ENCODE measurements around the gene PDC. TPM values are rescaled to one million over a fixed set of nuclear protein-coding genes. Genes with fewer than 3 reads are reported as not detected.

The PDC gene
- total and polyA plus RNA-seq, 10 of the 15 experiments (the other 5 are each of a cell fraction or from before 2014, with no cell fraction given) = 0.11 TPM; not detected in 9

DNA sequence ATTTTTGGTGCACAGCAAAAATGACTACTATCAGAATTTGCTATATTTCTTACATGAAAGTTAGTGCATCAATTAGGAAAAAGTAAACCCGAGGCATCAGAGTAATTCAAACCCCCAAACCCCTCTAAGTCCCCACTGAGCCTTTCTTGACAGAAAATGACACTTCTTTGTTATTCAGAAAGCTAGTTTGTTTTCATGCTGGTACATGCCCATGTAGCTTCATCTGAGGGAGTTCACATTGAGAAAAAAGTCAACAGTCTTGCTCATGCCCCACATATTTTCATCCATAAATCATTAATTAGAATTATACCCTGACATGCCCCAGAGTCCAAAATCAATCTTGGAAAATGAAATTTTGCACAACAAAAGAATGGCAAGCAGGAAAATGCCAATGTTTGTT is 39.9 kb upstream of the PDC start:
- intact Hi-C loops (cut with micrococcal nuclease; ENCODE audit: unreplicated experiment) (no loop called here), in situ Hi-C loops (cut with MboI) (no loop called here)
- H3K4me2 ChIP-seq (ENCODE audit: control insufficient read depth, insufficient read depth) = no peak overlapping the region
- H3K27me3 ChIP-seq (replicated peaks in 1 of 2; ENCODE audit: control insufficient read depth in 2 of 2, insufficient read depth in 2 of 2, low read length in 1 of 2) = no peaks in the 10 kb centered on the region
- H3K79me2 ChIP-seq (ENCODE audit: control insufficient read depth, insufficient read depth, low read length) = no peaks in the 10 kb centered on the region
- CTCF ChIA-PET = interaction anchor here (1.0 to 1.3 kb wide), 2 partner anchors 13 to 20 kb away, joined by 3 read pairs; no protein-coding TSS in a partner anchor
- no peak for TF ChIP-seq ZNF207 (IDR thresholded peaks at IDR 0.05; ENCODE audit: borderline replicate concordance)
- no peak for TF ChIP-seq ZNF217 (IDR thresholded peaks at IDR 0.05)
- TF ChIP-seq MYC (IDR thresholded peaks at IDR 0.05; ENCODE audit: insufficient read depth, insufficient read length, insufficient replicate concordance, low read length, severe bottlenecking) = no peak
- no peak for TF ChIP-seq RELB (IDR thresholded peaks at IDR 0.05; ENCODE audit: low read depth)
- POLR2A ChIA-PET = no interaction called here
- no peaks in the 10 kb centered on the region for H4K20me1 ChIP-seq (ENCODE audit: control insufficient read depth, insufficient read depth)
- no peak overlapping the region for H3K27ac ChIP-seq (ENCODE audit: control insufficient read depth, insufficient read depth)
- ATAC-seq = no peak
- RAD21 ChIA-PET (ENCODE audit: unreplicated experiment) = no interaction called here
- no peak overlapping the region for H3K9ac ChIP-seq (ENCODE audit: control insufficient read depth, insufficient read depth, low read length)
- no peaks in the 10 kb centered on the region for H3K36me3 ChIP-seq (ENCODE audit: control insufficient read depth in 2 of 2, insufficient read depth in 2 of 2, low read length in 1 of 2)
- H3K9me3 ChIP-seq (replicated peaks; ENCODE audit: control insufficient read depth, insufficient read depth, low read length) = no peaks in the 10 kb centered on the region; the same call in 2 of the 3 replicates
- H3K4me1 ChIP-seq (ENCODE audit: control insufficient read depth, insufficient read depth, low read length) = no peaks in the 10 kb centered on the region
- no peak overlapping the region for H3K4me3 ChIP-seq
- no TSS peak for BruUV-seq (replicated peaks)
- no peak for FAIRE-seq
- SMC1A ChIA-PET (ENCODE audit: uncharacterized antibody, unreplicated experiment) = interaction anchor here (2.8 kb wide), 1 partner anchor 11 kb away, joined by 11 read pairs; no protein-coding TSS in a partner anchor
- no peak overlapping the region for H2AFZ ChIP-seq (ENCODE audit: control insufficient read depth, low read depth, low read length)
- DNase-seq (ENCODE audit: low read depth, low spot score) = no peak
- WGBS (ENCODE audit: insufficient coverage, insufficient replicate concordance, low lambda C conversion rate, missing lambda C conversion rate) = 33% methylated on average over 1 of the region's 1 CpG

GRCh38 chr1:186499571-186499970 is 38.7 kb upstream of the PDC start:
- intact Hi-C loops (cut with micrococcal nuclease; ENCODE audit: unreplicated experiment) (no loop called here), in situ Hi-C loops (cut with MboI) (no loop called here)
- no peak for FAIRE-seq
- Histone ChIP-seq H3K36me3 (ENCODE audit: control insufficient read depth in 2 of 2, insufficient read depth in 2 of 2, low read length in 1 of 2) (no peaks in the 10 kb centered on the region), H3K4me2 (ENCODE audit: control insufficient read depth, insufficient read depth) (no peak overlapping the region), H4K20me1 (ENCODE audit: control insufficient read depth, insufficient read depth) (no peaks in the 10 kb centered on the region), H3K4me1 (ENCODE audit: control insufficient read depth, insufficient read depth, low read length) (peaks cover 4% of the 10 kb centered on the region; the same call in 1 of the 2 replicates), H2AFZ (ENCODE audit: control insufficient read depth, low read depth, low read length) (no peak overlapping the region), H3K27me3 (replicated peaks in 1 of 2; ENCODE audit: control insufficient read depth in 2 of 2, insufficient read depth in 2 of 2, low read length in 1 of 2) (no peaks in the 10 kb centered on the region), H3K79me2 (ENCODE audit: control insufficient read depth, insufficient read depth, low read length) (no peaks in the 10 kb centered on the region), H3K4me3 (no peak overlapping the region), H3K9me3 (replicated peaks; ENCODE audit: control insufficient read depth, insufficient read depth, low read length) (no peaks in the 10 kb centered on the region), H3K9ac (ENCODE audit: control insufficient read depth, insufficient read depth, low read length) (no peak overlapping the region), H3K27ac (ENCODE audit: control insufficient read depth, insufficient read depth) (no peak overlapping the region)
- ATAC-seq = no peak
- ChIA-PET RAD21 (ENCODE audit: unreplicated experiment) (no interaction called here), POLR2A (no interaction called here), SMC1A (ENCODE audit: uncharacterized antibody, unreplicated experiment) (interaction anchor here (0.9 to 1.2 kb wide), 2 partner anchors 16 to 20 kb away, joined by 3 to 5 read pairs; no protein-coding TSS in a partner anchor), CTCF (interaction anchor here (1.2 to 1.7 kb wide), 3 partner anchors 19 to 258 kb away, joined by 3 read pairs; no protein-coding TSS in a partner anchor)
- no TSS peak for BruUV-seq (replicated peaks)
- 100% methylated on average over 1 of the region's 1 CpG for WGBS (ENCODE audit: insufficient coverage, insufficient replicate concordance, low lambda C conversion rate, missing lambda C conversion rate)
- no peak for TF ChIP-seq SMC3 (IDR thresholded peaks at IDR 0.05; ENCODE audit: borderline replicate concordance, low read length)
- no peak for TF ChIP-seq PML (IDR thresholded peaks at IDR 0.05; ENCODE audit: low read length)
- no peak for TF ChIP-seq ZSCAN29 (IDR thresholded peaks at IDR 0.05)
- no peak for TF ChIP-seq ZNF384 (IDR thresholded peaks at IDR 0.05; ENCODE audit: borderline replicate concordance, low read depth, low read length)
- DNase-seq (ENCODE audit: low read depth, low spot score) = no peak
